GM21576 (cell line): ENCODE data around the gene GLB1L3.
A peak's percentile ranks its signal among the peaks of the same experiment; 100 is the strongest.

Source experiments
- ATAC-seq: cut with Tn5 transposase; IDR thresholded peaks from one replicate; pipeline ENCODE4 v1.9.1; 2021; ENCODE audit warnings: mild to moderate bottlenecking, moderate library complexity; ENCODE audit not compliant: unreplicated experiment

GLB1L3 gene

GRCh38 chr11:134358856-134359490 is 82.8 kb downstream of the GLB1L3 start:
- no peak for ATAC-seq

- ATAC-seq = no peak
These were observed 83.5 kb downstream of the GLB1L3 start for GRCh38 chr11:134359646-134360045.

GRCh38 chr11:134360050-134360835 is 84.1 kb downstream of the GLB1L3 start:
- peak; percentile 78 for ATAC-seq

- ATAC-seq = no peak
These were observed 85.5 kb downstream of the GLB1L3 start for GRCh38 chr11:134361661-134362060.

- ATAC-seq = no peak
These were observed 86.2 kb downstream of the GLB1L3 start for GRCh38 chr11:134362192-134362901.

GRCh38 chr11:134363161-134363560 is 87.0 kb downstream of the GLB1L3 start:
- no peak for ATAC-seq

- ATAC-seq = no peak
These were observed 87.4 kb downstream of the GLB1L3 start for GRCh38 chr11:134363592-134363991.

GRCh38 chr11:134364261-134364660 is 88.1 kb downstream of the GLB1L3 start:
- ATAC-seq = no peak

- no peak for ATAC-seq
These were observed 89.1 kb downstream of the GLB1L3 start for GRCh38 chr11:134365011-134365925.

GRCh38 chr11:134366254-134366653 is 90.1 kb downstream of the GLB1L3 start:
- no peak for ATAC-seq

- no peak for ATAC-seq
These were observed 91.6 kb downstream of the GLB1L3 start for GRCh38 chr11:134367781-134368180.
